GM19035 (cell line): ENCODE results near the gene ENPP5.

Experiments used
- ATAC-seq: cut with Tn5 transposase; IDR thresholded peaks from one replicate; pipeline ENCODE4 v1.9.1; 2021; ENCODE audit not compliant: unreplicated experiment

ENPP5 gene

DNA sequence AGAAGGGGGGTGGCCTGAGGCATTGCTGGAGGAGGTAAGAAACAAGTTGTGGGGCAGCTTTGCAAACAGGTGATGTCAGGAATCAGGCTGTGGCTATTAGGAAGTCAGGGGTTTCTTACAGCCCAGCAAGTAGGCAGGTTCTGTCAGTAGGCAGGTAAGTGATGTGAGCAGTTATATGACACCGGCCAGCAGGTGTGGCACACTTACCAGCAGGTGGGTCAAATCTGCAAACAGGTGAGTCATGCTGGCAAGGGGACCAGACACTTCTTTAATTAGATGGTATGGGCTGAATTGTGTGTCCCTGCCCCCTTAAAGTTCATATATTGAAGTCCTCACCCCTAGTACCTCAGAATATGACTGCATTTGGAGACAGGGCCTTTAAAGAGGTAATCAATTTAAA is 57.4 kb downstream of the ENPP5 start:
- no peak for ATAC-seq
